Loucy (cell line): Measurements from ENCODE around the gene XNDC1N.

Experiments
- H2AFZ ChIP-seq: fragments of 200-600 bp; sonication (generic); 2 replicates; pipeline ENCODE4 v1.6.0; 2016; ENCODE audit warnings: antibody characterized with exemption, mild to moderate bottlenecking, low read length, moderate library complexity
- H3F3A ChIP-seq: fragments of 200-600 bp; 2 replicates; pipeline ENCODE4 v1.6.0; 2016; ENCODE audit warnings: antibody characterized with exemption, low read depth, mild to moderate bottlenecking
- H3K27me3 ChIP-seq: fragments of 200-600 bp; sonication (generic); 2 replicates; pipeline ENCODE4 v1.6.1; 2014; ENCODE audit warnings: low read length, mild to moderate bottlenecking; ENCODE audit not compliant: insufficient read depth, poor library complexity, severe bottlenecking
- H3K36me3 ChIP-seq: fragments of 200-600 bp; sonication (generic); 2 replicates; pipeline ENCODE4 v1.6.1; 2016; ENCODE audit warnings: low read length; ENCODE audit not compliant: insufficient read depth
- H3K4me1 ChIP-seq: fragments of 200-600 bp; sonication (generic); 2 replicates; pipeline ENCODE4 v1.5.1; 2014; ENCODE audit warnings: low read length, mild to moderate bottlenecking; ENCODE audit not compliant: insufficient read depth, poor library complexity, severe bottlenecking
- H3K4me2 ChIP-seq: fragments of 200-600 bp; sonication (generic); 2 replicates; pipeline ENCODE4 v1.6.0; 2014; ENCODE audit warnings: antibody characterized with exemption, low read length, low read depth, mild to moderate bottlenecking; ENCODE audit not compliant: poor library complexity, severe bottlenecking
- H3K4me3 ChIP-seq: fragments of 200-600 bp; sonication (generic); 2 replicates; pipeline ENCODE4 v1.5.1; 2014; ENCODE audit warnings: low read length, mild to moderate bottlenecking, mixed read lengths; ENCODE audit not compliant: poor library complexity, severe bottlenecking
- H3K79me2 ChIP-seq: fragments of 200-600 bp; sonication (generic); 2 replicates; pipeline ENCODE4 v1.6.1; 2014; ENCODE audit warnings: low read length; ENCODE audit not compliant: insufficient read depth
- H3K9ac ChIP-seq: fragments of 200-600 bp; sonication (generic); 2 replicates; pipeline ENCODE4 v1.6.0; 2014; ENCODE audit warnings: mild to moderate bottlenecking, low read depth, low read length, moderate library complexity; ENCODE audit not compliant: poor library complexity, severe bottlenecking
- H3K9me2 ChIP-seq: fragments of 200-600 bp; sonication (generic); replicated peaks from 2 replicates; pipeline ENCODE4 v1.6.1; 2016; ENCODE audit warnings: low read depth, low read length, mixed read lengths
- H3K9me3 ChIP-seq: fragments of 200-600 bp; sonication (generic); 2 replicates; pipeline ENCODE4 v1.6.1; 2014; ENCODE audit warnings: mild to moderate bottlenecking, antibody characterized with exemption, low read length, low read depth; ENCODE audit not compliant: insufficient read depth
- H4K20me1 ChIP-seq: fragments of 200-600 bp; sonication (generic); 2 replicates; pipeline ENCODE4 v1.6.0; 2014; ENCODE audit warnings: antibody characterized with exemption, low read length, mild to moderate bottlenecking; ENCODE audit not compliant: insufficient read depth, poor library complexity, severe bottlenecking
- CTCF ChIP-seq: fragments of 200-600 bp; sonication (generic); conservative IDR thresholded peaks from 2 replicates; pipeline ENCODE4 v1.5.1; 2014; ENCODE audit warnings: mild to moderate bottlenecking, antibody characterized with exemption, low read length
- EZH2phosphoT487 ChIP-seq: fragments of 200-600 bp; IDR thresholded peaks from 2 replicates; pipeline ENCODE4 v1.6.1; 2018; ENCODE audit warnings: antibody characterized with exemption, mild to moderate bottlenecking, moderate library complexity, borderline replicate concordance

Gene XNDC1N

GRCh38 chr11:71934213-71934612, 5.8 kb upstream of the XNDC1N start:
- Histone ChIP-seq H3K4me3 (peak overlapping the region; percentile 75), H3K36me3 (peaks cover 3% of the 10 kb centered on the region; the same call in 1 of the 2 replicates), H4K20me1 (peaks cover 32% of the 10 kb centered on the region), H3K9me3 (no peaks in the 10 kb centered on the region), H3K79me2 (peaks cover 83% of the 10 kb centered on the region), H3K4me1 (peaks cover 40% of the 10 kb centered on the region), H3K27me3 (no peaks in the 10 kb centered on the region), H2AFZ (no peak overlapping the region), H3F3A (no peaks in the 10 kb centered on the region), H3K4me2 (peak overlapping the region; percentile 80), H3K9me2 (no peaks in the 10 kb centered on the region), H3K9ac (peak overlapping the region; percentile 10)
- TF ChIP-seq CTCF = peak; percentile 35
- TF ChIP-seq EZH2phosphoT487 = no peak

- H3K9me2 ChIP-seq = no peaks in the 10 kb centered on the region
- peaks cover 3% of the 10 kb centered on the region; the same call in 1 of the 2 replicates for H3K36me3 ChIP-seq
- peaks cover 87% of the 10 kb centered on the region for H3K79me2 ChIP-seq
- H2AFZ ChIP-seq = no peak overlapping the region
- peak overlapping the region; percentile 75 for H3K4me3 ChIP-seq
- no peaks in the 10 kb centered on the region for H3K9me3 ChIP-seq
- H3K27me3 ChIP-seq = no peaks in the 10 kb centered on the region
- peaks cover 32% of the 10 kb centered on the region for H4K20me1 ChIP-seq
- peak overlapping the region; percentile 10 for H3K9ac ChIP-seq
- TF ChIP-seq EZH2phosphoT487 = no peak
- no peak for TF ChIP-seq CTCF
- H3F3A ChIP-seq = no peaks in the 10 kb centered on the region
- peak overlapping the region; percentile 80 for H3K4me2 ChIP-seq
- peaks cover 40% of the 10 kb centered on the region for H3K4me1 ChIP-seq
Observed at GRCh38 chr11:71933141-71933933, 4.9 kb upstream of the XNDC1N start.

- H3K9ac ChIP-seq = peak overlapping the region; percentile 12
- no peaks in the 10 kb centered on the region for H3K9me2 ChIP-seq
- TF ChIP-seq CTCF = no peak
- TF ChIP-seq EZH2phosphoT487 = no peak
- H3K27me3 ChIP-seq = no peaks in the 10 kb centered on the region
- H3F3A ChIP-seq = no peaks in the 10 kb centered on the region
- H3K4me3 ChIP-seq = peak overlapping the region; percentile 75
- H3K4me2 ChIP-seq = peak overlapping the region; percentile 80
- H2AFZ ChIP-seq = no peak overlapping the region
- H3K79me2 ChIP-seq = peaks cover 83% of the 10 kb centered on the region
- H4K20me1 ChIP-seq = peaks cover 28% of the 10 kb centered on the region
- H3K4me1 ChIP-seq = peaks cover 50% of the 10 kb centered on the region
- H3K9me3 ChIP-seq = no peaks in the 10 kb centered on the region
- no peaks in the 10 kb centered on the region for H3K36me3 ChIP-seq
Observed at GRCh38 chr11:71931245-71931602, 2.8 kb upstream of the XNDC1N start.
